Liver (tissue), 9 donors: ENCODE data around the gene SLC7A11. TPM values are rescaled to one million over a fixed set of nuclear protein-coding genes. Genes with fewer than 3 reads are reported as not detected.

Experiments used
- DNase-seq: peaks from one replicate; pipeline ENCODE4 v3.0.0-alpha.2; 2017; ENCODE audit warnings: low spot score
- H3K27ac ChIP-seq, 2 donors: one replicate each; pipeline ENCODE4 v1.7.0; 2013; ENCODE audit warnings: inconsistent platforms in 2 of 2, low read length in 2 of 2, control low read depth in 1 of 2, low read depth in 1 of 2, mild to moderate bottlenecking in 1 of 2
- H3K27me3 ChIP-seq, 4 donors: one replicate each; pipeline versions ENCODE4 v1.6.1 to v1.7.0; 2013; ENCODE audit warnings: low read length in 3 of 4, inconsistent platforms in 1 of 4, mild to moderate bottlenecking in 1 of 4, moderate library complexity in 1 of 4; ENCODE audit not compliant: control insufficient read depth in 4 of 4, insufficient read depth in 4 of 4
- H3K36me3 ChIP-seq, 4 donors: one replicate each; pipeline versions ENCODE4 v1.6.1 to v1.7.0; 2013; ENCODE audit warnings: low read length in 3 of 4, mild to moderate bottlenecking in 3 of 4, low read depth in 1 of 4, moderate library complexity in 1 of 4; ENCODE audit not compliant: control insufficient read depth in 4 of 4, insufficient read depth in 3 of 4
- H3K4me1 ChIP-seq, 4 donors: one replicate each; pipeline versions ENCODE4 v1.6.1 to v1.7.0; 2013; ENCODE audit warnings: low read length in 3 of 4, mild to moderate bottlenecking in 3 of 4, moderate library complexity in 1 of 4; ENCODE audit not compliant: control insufficient read depth in 4 of 4, insufficient read depth in 4 of 4
- H3K4me3 ChIP-seq, 3 donors: one replicate each; pipeline versions ENCODE4 v1.6.1 to v1.7.0; 2013; ENCODE audit warnings: low read length in 3 of 3, control low read depth in 1 of 3, low read depth in 1 of 3, mild to moderate bottlenecking in 1 of 3
- H3K9ac ChIP-seq, 2 donors: one replicate each; pipeline ENCODE4 v1.7.0; 2013; ENCODE audit warnings: low read length in 2 of 2, mild to moderate bottlenecking in 2 of 2, moderate library complexity in 2 of 2, control low read depth in 1 of 2, low read depth in 1 of 2
- H3K9me3 ChIP-seq, 4 donors: one replicate each; pipeline versions ENCODE4 v1.6.1 to v1.7.0; 2013; ENCODE audit warnings: low read length in 3 of 4; ENCODE audit not compliant: control insufficient read depth in 4 of 4
- FOXA1 ChIP-seq: IDR thresholded peaks from 2 replicates; pipeline ENCODE4 v1.6.1; 2016; ENCODE audit warnings: antibody characterized with exemption
- FOXA2 ChIP-seq: IDR thresholded peaks from 2 replicates; pipeline ENCODE4 v1.6.1; 2016; ENCODE audit warnings: antibody characterized with exemption
- HNF4G ChIP-seq: IDR thresholded peaks from 2 replicates; pipeline ENCODE4 v1.6.1; 2016; ENCODE audit warnings: antibody characterized with exemption
- JUND ChIP-seq, 2 donors: IDR thresholded peaks; 2 replicates each; pipeline ENCODE4 v1.6.1; 2016; ENCODE audit warnings: antibody characterized with exemption in 2 of 2
- RAD21 ChIP-seq, 2 donors: IDR thresholded peaks; 2 replicates each; pipeline ENCODE4 v1.6.1; 2016; ENCODE audit warnings: antibody characterized with exemption in 2 of 2, mild to moderate bottlenecking in 2 of 2
- RXRA ChIP-seq, 2 donors: IDR thresholded peaks; 2 replicates each; pipeline ENCODE4 v1.6.1; 2017 to 2018; ENCODE audit warnings: antibody characterized with exemption in 2 of 2, mild to moderate bottlenecking in 1 of 2
- YY1 ChIP-seq: IDR thresholded peaks from 2 replicates; pipeline ENCODE4 v1.6.1; 2016; ENCODE audit warnings: antibody characterized with exemption, mild to moderate bottlenecking
- WGBS: extraction: QIAGEN DNeasy Blood & Tissue Kit; methylation state at CpG from one replicate; pipeline ENCODE4 v1.1.7; 2013; 5-methylcytosine and 5-hydroxymethylcytosine counted together
- polyA plus RNA-seq, 2 donors: library from polyadenylated mRNA; stranded (reverse) in 1 of 2; unstranded in 1 of 2; fragments of 200-250 nt in 1 of 2; fragments of >200 nt in 1 of 2; fragmentation: Nextera tagmentation in 1 of 2; extraction: Ambion mirVana in 1 of 2; gene quantifications; one replicate each; pipeline versions ENCODE4 v1.2.1 to v1.2.3, GENCODE V29; 2013 to 2015
- total RNA-seq, 2 donors: library from RNA; depleted of rRNA; stranded (reverse); fragments of >200 nt; gene quantifications; one replicate each; pipeline ENCODE4 v1.2.3, GENCODE V29; 2014
- TF ChIP-seq, protein P1 (sequence below): fragments of 150-350 bp; IDR thresholded peaks from 2 replicates; pipeline ENCODE4 v1.5.1; 2017; ENCODE audit warnings: improper control_type of control experiment, low read depth, low read length; ENCODE audit not compliant: missing input control
- TF ChIP-seq, protein P2 (sequence below): IDR thresholded peaks from 2 replicates; pipeline ENCODE4 v1.6.1; 2016; ENCODE audit warnings: antibody characterized with exemption
- TF ChIP-seq, protein P3 (sequence below): IDR thresholded peaks from 2 replicates; pipeline ENCODE4 v1.6.1; 2016; ENCODE audit warnings: antibody characterized with exemption, mild to moderate bottlenecking
- TF ChIP-seq, protein P4 (sequence below): IDR thresholded peaks from 2 replicates; pipeline ENCODE4 v1.6.1; 2016; ENCODE audit warnings: antibody characterized with exemption
- TF ChIP-seq, protein P5 (sequence below): IDR thresholded peaks from 2 replicates; pipeline ENCODE4 v1.6.1; 2016; ENCODE audit warnings: antibody characterized with exemption
- donor health status: healthy.
- donor health status: healthy.
- donor health status: healthy.
- donor health status: healthy.
- donor health status: healthy.

SLC7A11 gene
- total and polyA plus RNA-seq, 4 donors, result 0.02 to 1.9 (median 0.29) TPM

DNA sequence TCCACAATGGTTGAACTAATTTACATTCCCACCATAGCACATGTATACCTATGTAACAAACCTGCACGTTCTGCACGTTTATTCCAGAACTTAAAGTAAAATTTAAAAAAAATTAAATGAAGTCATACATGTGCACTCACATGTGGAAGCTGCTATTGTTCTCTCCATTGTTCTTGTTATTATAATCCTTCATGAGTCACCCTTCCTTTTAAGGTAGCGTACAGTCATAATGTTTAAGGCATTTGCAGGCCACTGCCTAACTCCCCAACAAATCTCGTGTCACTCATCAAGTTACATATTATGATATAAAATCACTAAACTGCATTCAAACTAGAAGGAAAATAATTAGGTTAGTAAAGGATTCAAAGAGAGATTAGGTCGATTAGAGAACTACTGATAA, 63.6 kb downstream of the SLC7A11 start:
- Histone ChIP-seq H3K27ac (no peak overlapping the region), H3K4me1 (peaks cover 0 to 8% (median 5%) of the 10 kb centered on the region in 4 donors), H3K9ac (no peak overlapping the region), H3K4me3 (no peak overlapping the region), H3K9me3 (no peaks in the 10 kb centered on the region), H3K27me3 (no peaks in the 10 kb centered on the region), H3K36me3 (no peaks in the 10 kb centered on the region)
- DNase-seq, result no peak
- no peak for TF ChIP-seq RXRA (IDR thresholded peaks at IDR 0.05)
- no peak for TF ChIP-seq YY1
- TF ChIP-seq RAD21 (IDR thresholded peaks at IDR 0.05), result no peak
- WGBS, result 86% methylated on average over 5 of the region's 5 CpGs

DNA sequence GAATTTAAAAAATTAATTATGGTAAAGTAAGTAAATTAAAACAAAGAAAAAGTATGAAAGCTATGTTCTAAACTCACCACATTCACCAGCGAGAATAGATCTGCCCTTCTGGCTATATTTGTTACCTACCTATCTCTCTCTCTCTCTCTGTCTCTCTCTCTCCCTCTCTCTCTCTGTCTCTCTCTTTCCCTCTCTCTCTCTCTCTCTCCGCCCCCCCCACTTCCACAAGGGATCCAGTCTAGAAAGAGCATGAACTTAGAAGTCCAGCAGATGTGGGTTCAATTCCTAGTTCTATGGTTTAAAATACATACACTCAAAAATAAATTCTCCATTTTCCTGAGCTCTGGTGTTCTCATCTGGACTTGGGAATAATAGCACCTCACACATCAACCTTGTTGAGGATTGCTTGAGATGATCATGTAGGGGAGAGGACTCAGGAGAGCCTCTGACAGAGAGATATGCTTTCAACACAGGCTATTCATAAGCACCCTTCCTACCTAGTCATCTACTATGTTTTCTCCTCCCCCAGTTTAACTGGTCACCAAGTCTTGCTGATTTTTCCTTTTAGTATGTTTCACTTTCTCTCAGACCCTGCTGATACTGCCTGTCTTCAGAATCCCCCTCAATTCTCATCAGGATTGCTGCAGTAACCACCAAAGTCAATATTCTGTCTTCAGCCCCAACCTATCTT, 64.7 kb downstream of the SLC7A11 start:
- Histone ChIP-seq H3K36me3 (no peaks in the 10 kb centered on the region), H3K27ac (no peak overlapping the region), H3K9me3 (no peaks in the 10 kb centered on the region), H3K4me3 (no peak overlapping the region), H3K27me3 (no peaks in the 10 kb centered on the region), H3K4me1 (peaks cover 0 to 8% (median 5%) of the 10 kb centered on the region in 4 donors), H3K9ac (no peak overlapping the region)
- no peak for DNase-seq
- 90% methylated on average over 2 of the region's 2 CpGs for WGBS
- TF ChIP-seq FOXA2, result no peak
- TF ChIP-seq, protein P1, sequence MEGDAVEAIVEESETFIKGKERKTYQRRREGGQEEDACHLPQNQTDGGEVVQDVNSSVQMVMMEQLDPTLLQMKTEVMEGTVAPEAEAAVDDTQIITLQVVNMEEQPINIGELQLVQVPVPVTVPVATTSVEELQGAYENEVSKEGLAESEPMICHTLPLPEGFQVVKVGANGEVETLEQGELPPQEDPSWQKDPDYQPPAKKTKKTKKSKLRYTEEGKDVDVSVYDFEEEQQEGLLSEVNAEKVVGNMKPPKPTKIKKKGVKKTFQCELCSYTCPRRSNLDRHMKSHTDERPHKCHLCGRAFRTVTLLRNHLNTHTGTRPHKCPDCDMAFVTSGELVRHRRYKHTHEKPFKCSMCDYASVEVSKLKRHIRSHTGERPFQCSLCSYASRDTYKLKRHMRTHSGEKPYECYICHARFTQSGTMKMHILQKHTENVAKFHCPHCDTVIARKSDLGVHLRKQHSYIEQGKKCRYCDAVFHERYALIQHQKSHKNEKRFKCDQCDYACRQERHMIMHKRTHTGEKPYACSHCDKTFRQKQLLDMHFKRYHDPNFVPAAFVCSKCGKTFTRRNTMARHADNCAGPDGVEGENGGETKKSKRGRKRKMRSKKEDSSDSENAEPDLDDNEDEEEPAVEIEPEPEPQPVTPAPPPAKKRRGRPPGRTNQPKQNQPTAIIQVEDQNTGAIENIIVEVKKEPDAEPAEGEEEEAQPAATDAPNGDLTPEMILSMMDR, result no peak

DNA sequence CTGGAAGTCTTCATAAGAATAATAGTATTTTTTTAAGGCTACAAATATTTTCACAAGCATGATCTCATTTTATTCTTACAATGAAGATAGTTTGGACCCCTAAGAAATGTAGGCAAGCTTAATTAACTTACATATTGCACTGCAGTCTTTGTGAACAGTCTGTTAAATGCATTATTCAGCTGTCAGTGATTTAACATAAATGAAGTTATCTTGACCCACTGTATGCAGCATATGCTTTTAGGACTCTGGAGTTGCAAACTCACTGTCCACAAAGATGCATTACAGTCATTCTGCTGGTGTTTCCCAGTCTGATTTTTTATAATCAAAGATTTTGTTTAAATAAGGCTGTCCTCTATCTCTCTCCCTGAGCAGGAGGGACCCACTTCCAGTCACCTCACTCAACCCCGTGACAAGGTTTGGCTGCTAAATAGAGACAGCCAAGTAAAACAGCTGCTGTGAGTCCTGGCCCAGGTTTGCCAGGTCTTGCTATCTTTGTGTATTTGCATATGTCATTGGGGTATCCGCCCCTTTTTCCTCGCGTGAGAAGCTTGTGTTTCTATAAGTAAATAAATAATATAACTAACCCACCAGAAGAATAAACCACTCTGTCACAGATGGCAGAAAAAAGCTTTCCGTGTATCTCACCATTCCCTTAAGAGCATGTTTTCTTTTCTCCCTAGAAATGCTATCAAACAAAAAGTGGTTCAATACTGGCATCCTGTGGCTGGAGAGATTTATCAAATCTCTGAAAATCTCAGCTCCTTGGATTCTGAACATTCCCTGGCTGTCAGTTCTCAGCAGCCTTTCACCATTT, 67.0 kb downstream of the SLC7A11 start:
- peak overlapping the region in 1 of 2 donors; percentile 16 for H3K9ac ChIP-seq
- peak; percentile 12 to 22 for TF ChIP-seq RXRA (IDR thresholded peaks at IDR 0.05)
- no peak for TF ChIP-seq FOXA1
- peak; percentile 57 to 64 for TF ChIP-seq RAD21 (IDR thresholded peaks at IDR 0.05)
- TF ChIP-seq HNF4G, result no peak
- TF ChIP-seq, protein P2, sequence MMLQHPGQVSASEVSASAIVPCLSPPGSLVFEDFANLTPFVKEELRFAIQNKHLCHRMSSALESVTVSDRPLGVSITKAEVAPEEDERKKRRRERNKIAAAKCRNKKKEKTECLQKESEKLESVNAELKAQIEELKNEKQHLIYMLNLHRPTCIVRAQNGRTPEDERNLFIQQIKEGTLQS, result no peak
- TF ChIP-seq JUND (IDR thresholded peaks at IDR 0.05), result no peak
- TF ChIP-seq, protein P3, sequence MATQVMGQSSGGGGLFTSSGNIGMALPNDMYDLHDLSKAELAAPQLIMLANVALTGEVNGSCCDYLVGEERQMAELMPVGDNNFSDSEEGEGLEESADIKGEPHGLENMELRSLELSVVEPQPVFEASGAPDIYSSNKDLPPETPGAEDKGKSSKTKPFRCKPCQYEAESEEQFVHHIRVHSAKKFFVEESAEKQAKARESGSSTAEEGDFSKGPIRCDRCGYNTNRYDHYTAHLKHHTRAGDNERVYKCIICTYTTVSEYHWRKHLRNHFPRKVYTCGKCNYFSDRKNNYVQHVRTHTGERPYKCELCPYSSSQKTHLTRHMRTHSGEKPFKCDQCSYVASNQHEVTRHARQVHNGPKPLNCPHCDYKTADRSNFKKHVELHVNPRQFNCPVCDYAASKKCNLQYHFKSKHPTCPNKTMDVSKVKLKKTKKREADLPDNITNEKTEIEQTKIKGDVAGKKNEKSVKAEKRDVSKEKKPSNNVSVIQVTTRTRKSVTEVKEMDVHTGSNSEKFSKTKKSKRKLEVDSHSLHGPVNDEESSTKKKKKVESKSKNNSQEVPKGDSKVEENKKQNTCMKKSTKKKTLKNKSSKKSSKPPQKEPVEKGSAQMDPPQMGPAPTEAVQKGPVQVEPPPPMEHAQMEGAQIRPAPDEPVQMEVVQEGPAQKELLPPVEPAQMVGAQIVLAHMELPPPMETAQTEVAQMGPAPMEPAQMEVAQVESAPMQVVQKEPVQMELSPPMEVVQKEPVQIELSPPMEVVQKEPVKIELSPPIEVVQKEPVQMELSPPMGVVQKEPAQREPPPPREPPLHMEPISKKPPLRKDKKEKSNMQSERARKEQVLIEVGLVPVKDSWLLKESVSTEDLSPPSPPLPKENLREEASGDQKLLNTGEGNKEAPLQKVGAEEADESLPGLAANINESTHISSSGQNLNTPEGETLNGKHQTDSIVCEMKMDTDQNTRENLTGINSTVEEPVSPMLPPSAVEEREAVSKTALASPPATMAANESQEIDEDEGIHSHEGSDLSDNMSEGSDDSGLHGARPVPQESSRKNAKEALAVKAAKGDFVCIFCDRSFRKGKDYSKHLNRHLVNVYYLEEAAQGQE, result no peak
- TF ChIP-seq, protein P1, result no peak
- TF ChIP-seq YY1, result no peak
- TF ChIP-seq, protein P4, sequence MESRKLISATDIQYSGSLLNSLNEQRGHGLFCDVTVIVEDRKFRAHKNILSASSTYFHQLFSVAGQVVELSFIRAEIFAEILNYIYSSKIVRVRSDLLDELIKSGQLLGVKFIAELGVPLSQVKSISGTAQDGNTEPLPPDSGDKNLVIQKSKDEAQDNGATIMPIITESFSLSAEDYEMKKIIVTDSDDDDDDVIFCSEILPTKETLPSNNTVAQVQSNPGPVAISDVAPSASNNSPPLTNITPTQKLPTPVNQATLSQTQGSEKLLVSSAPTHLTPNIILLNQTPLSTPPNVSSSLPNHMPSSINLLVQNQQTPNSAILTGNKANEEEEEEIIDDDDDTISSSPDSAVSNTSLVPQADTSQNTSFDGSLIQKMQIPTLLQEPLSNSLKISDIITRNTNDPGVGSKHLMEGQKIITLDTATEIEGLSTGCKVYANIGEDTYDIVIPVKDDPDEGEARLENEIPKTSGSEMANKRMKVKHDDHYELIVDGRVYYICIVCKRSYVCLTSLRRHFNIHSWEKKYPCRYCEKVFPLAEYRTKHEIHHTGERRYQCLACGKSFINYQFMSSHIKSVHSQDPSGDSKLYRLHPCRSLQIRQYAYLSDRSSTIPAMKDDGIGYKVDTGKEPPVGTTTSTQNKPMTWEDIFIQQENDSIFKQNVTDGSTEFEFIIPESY, result no peak
- TF ChIP-seq, protein P5, sequence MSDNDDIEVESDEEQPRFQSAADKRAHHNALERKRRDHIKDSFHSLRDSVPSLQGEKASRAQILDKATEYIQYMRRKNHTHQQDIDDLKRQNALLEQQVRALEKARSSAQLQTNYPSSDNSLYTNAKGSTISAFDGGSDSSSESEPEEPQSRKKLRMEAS, result no peak
- DNase-seq, result no peak
- H3K27me3 ChIP-seq, result no peaks in the 10 kb centered on the region
- no peaks in the 10 kb centered on the region for H3K9me3 ChIP-seq
- 19% methylated on average over 5 of the region's 5 CpGs for WGBS
- no peaks in the 10 kb centered on the region for H3K36me3 ChIP-seq
- H3K4me1 ChIP-seq, result peaks cover 0 to 6% (median 5%) of the 10 kb centered on the region in 4 donors
- H3K4me3 ChIP-seq, result no peak overlapping the region
- H3K27ac ChIP-seq, result no peak overlapping the region
